Measurements from ENCODE around the gene LRRN2.

DNA sequence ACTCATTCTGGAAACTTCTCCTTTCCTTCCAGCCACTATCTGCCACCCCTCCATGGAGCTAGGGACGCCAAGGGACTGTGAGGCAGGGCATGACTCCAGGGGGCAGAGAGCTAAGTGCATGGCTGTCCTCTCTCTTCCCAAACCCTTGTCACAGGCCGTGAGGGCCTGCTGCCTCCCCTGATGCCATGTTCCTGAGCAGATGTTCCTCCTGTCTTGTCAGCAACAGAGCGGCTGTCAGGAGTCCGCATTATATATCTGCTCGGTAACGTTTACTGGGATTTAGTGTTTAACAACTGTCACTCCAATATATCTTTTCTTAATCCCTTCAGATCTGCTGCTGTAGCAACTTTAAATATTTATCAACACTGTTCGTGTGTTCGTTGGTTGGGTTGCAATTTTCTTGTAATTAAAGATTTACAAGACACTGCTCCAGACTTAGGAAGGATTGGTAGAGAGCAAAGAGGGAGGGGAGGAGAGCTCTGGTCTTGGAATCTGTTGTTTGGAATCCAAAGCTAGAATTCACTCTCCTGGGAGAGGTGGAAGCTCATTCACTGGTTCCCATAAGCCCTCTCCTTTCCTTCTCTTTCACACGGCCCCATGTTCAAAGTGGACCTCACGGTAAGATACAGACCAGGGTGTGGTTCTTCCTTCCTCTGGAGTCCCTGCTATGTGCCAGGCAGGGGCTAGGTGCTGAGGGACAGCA lies 93.1 kb downstream of the LRRN2 start:
- TF ChIP-seq, protein P1, sequence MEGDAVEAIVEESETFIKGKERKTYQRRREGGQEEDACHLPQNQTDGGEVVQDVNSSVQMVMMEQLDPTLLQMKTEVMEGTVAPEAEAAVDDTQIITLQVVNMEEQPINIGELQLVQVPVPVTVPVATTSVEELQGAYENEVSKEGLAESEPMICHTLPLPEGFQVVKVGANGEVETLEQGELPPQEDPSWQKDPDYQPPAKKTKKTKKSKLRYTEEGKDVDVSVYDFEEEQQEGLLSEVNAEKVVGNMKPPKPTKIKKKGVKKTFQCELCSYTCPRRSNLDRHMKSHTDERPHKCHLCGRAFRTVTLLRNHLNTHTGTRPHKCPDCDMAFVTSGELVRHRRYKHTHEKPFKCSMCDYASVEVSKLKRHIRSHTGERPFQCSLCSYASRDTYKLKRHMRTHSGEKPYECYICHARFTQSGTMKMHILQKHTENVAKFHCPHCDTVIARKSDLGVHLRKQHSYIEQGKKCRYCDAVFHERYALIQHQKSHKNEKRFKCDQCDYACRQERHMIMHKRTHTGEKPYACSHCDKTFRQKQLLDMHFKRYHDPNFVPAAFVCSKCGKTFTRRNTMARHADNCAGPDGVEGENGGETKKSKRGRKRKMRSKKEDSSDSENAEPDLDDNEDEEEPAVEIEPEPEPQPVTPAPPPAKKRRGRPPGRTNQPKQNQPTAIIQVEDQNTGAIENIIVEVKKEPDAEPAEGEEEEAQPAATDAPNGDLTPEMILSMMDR (conservative IDR thresholded peaks at IDR 0.05): no peak
- TF ChIP-seq EZH2 (IDR thresholded peaks at IDR 0.05; ENCODE audit: low read depth): no peak

Data from PC-9 (cell line).